Right renal pelvis (tissue), 4 donors: ENCODE data around the gene SLC25A22. TPM values are rescaled to one million over a fixed set of nuclear protein-coding genes. Genes with fewer than 3 reads are reported as not detected.

Experiments
- DNase-seq, 4 donors: peaks; one replicate each; pipeline ENCODE4 v3.0.0-alpha.2; 2013; ENCODE audit warnings: low read depth in 4 of 4, low spot score in 3 of 4, missing footprints in 1 of 4
- polyA plus RNA-seq, 4 donors: library from polyadenylated mRNA; unstranded; fragments of 120-200 nt; gene quantifications; one replicate each; pipeline ENCODE4 v1.2.1, GENCODE V29; 2013; ENCODE audit not compliant: insufficient read length in 4 of 4

Gene SLC25A22
- polyA plus RNA-seq, 4 donors = 14.3 to 19.3 (median 14.7) TPM

DNA sequence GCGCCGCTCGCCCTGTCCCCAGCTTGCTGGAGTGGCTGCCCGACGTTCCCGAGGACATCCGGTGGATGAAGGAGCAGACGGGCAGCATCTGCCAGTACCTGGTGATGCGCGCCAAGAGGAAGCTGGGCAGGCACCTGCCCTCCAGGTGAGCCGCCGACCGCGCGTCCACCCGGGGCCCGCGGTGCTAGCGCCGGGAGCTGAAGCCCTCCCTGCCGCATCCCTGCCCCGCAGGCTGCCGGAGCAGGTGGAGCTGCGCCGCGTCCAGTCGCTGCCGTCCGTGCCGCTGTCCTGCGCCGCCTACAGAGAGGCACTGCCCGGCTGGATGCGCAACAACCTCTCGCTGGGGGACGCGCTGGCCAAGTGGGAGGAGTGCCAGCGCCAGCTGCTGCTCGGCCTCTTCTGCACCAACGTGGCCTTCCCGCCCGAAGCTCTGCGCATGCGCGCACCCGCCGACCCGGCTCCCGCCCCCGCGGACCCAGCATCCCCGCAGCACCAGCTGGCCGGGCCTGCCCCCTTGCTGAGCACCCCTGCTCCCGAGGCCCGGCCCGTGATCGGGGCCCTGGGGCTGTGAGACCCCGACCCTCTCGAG is 26.3 kb upstream of the SLC25A22 start:
- DNase-seq = no peak

GRCh38 chr11:823441-824291 is 25.6 kb upstream of the SLC25A22 start:
- DNase-seq = no peak

GRCh38 chr11:821512-822371 is 23.7 kb upstream of the SLC25A22 start:
- DNase-seq = no peak

- DNase-seq = no peak
These were observed 22.8 kb upstream of the SLC25A22 start for GRCh38 chr11:820655-821511.

GRCh38 chr11:819943-820649 is 22.0 kb upstream of the SLC25A22 start:
- DNase-seq = no peak

DNA sequence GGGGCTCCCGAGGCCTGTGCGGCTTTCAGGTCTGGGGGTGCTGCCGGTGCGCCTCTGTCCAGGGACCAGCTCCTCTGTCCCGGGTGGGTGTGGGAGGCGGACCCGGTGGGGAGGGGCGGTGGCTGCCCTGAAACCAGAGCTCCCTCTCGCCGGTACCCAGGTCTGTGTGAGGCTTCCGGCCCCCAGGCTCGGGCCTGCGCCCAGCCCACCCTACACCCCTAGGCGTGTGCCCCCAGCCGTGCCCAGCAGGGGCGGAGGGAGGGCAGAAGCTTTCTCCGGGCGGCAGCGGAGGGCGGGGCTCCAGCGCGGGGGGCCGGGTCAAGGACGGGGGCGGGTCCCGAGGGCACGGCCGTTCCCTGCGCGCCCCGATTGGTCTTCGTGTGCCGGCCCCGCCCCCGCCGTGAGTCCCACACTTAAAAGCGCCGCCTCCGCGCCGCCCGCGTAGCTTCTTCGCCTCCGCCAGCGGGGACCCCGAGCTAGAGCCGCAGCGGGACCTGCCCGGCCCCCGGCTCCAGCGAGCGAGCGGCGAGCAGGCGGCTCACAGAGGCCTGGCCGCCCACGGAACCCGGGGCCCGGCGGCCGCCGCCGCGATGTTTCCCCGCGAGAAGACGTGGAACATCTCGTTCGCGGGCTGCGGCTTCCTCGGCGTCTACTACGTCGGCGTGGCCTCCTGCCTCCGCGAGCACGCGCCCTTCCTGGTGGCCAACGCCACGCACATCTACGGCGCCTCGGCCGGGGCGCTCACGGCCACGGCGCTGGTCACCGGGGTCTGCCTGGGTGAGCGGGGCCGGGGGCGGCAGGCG is 21.2 kb upstream of the SLC25A22 start:
- no peak for DNase-seq

- no peak for DNase-seq
These were observed 20.5 kb upstream of the SLC25A22 start, which contains the start of gene PNPLA2 for GRCh38 chr11:818396-819128. Gene PNPLA2, plus strand, starts transcription at chr11:818914. Its CDS starts 805 bp downstream, at chr11:819719.

GRCh38 chr11:816433-816779 is 18.3 kb upstream of the SLC25A22 start:
- DNase-seq = no peak

- no peak for DNase-seq
These were observed 17.8 kb upstream of the SLC25A22 start for GRCh38 chr11:815675-816432.

DNA sequence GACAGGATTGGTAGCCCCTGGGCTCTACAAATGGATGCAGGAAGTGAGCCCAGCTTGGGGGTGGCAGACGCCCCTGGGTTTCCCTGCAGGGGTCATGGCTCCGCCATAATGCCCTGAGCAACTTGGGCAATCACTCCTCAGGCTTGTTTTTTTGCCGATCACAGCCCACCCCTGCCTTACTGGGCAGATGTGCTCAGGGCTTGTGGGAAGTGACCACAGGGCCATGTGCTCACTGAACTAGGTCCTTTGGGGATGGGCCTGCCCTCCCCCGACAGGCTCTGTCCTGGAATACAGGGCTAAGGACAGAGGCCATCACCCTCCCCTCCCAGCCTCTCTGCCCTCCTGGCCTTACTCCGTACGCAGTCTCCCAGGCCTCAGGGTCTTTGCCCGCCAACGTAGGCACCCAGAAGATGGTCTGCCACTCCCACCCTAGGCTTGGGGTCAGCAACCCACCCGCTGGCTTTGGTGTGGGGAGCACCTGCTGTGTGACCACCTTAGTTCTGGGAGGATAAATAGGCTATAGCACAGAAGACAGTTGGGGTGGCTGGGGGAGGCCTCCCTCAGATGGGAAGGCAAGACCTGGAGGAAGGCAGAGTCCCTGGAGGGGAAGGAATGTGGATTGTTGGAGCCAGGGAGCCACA is 15.5 kb upstream of the SLC25A22 start:
- DNase-seq = no peak

DNA sequence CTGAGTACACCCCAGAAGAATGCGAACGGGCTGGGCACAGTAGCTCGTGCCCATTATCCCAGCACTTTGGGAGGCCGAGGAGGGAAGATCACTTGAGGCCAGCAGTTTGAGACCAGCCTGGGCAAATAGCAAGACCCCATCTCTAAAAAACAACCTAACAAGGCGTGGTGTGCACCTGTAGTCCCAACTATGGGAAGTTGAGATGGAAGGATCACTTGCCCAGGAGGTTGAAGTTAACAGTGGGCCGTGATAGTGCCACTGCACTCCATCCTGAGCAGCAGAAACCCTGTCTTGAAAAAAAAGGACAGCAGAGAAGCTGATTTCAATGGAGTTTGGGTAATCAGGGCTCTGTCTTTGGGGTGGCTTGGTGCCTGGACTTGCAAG is 15.0 kb upstream of the SLC25A22 start:
- DNase-seq = no peak

DNA sequence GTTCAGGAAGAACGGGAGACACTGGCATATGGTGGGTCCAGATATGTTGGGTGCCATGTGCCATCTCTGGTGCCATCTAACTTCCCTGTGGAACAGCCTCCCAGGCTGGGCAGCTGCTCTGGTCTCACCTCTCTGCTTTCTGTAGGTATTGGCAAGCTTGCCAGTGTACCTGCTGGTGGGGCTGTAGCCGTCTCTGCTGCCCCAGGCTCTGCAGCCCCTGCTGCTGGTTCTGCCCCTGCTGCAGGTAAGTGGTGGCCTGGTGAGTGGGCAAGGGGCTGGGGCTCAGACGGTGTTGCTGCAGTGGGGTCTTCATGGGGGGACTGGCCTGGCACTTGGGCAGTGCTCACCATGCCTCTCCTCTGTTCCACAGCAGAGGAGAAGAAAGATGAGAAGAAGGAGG is 14.3 kb upstream of the SLC25A22 start:
- no peak for DNase-seq

GRCh38 chr11:811446-812245 is 13.6 kb upstream of the SLC25A22 start:
- no peak for DNase-seq

DNA sequence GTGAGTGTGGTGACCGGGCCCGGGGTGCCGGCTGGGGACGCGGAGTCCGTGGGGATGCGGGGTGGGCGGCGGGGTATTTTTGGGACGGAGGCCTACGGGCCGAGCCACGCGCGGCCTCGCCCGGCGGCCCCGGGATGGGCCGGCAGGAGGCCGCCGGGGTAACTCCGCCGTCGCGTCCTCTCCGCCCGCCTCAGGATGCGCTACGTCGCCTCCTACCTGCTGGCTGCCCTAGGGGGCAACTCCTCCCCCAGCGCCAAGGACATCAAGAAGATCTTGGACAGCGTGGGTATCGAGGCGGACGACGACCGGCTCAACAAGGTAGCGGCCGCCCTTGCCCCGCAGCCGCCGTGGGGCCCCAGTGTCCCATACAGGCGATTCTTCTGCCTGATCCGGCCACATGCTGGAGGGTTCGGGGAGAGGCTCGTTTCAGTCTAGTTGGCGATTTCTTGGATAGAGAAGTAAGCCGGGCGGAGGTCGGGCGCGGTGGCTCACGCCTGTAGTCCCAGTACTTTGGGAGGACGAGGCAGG is 12.0 kb upstream of the SLC25A22 start:
- no peak for DNase-seq

- DNase-seq = peak; percentile 95 to 99 (median 96)
These were observed 11.4 kb upstream of the SLC25A22 start, which contains the start of gene RPLP2 for GRCh38 chr11:809287-810039. Gene RPLP2, plus strand, starts transcription at chr11:809967. Its CDS starts 268 bp downstream, at chr11:810235.
